ENCODE data around the gene AQP3.
A peak's percentile ranks its signal among the peaks of the same experiment; 100 is the strongest.

DNA sequence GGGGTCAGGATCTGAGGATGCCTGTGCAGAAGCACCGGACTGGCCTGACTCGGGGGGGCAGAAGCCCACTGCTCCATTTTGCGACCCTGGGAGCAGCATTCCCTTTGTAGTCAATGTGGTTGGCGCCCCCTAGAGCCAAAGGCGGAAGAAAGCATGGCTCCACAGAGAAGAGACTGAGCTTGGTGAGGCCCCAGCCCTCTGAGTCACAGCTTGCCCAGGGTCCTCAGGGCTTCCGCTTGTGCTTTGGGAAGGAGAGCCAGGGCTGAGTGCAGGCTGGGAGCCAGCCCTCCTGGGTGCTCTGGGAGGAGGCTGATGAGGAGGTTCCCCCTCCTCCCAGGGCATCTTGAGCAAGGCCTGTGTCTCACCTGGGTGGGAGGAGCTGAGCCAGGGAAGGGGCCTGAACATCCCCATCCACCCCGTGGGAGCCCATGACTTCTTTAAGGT is 5.5 kb upstream of the AQP3 start:
- TF ChIP-seq, protein P1, sequence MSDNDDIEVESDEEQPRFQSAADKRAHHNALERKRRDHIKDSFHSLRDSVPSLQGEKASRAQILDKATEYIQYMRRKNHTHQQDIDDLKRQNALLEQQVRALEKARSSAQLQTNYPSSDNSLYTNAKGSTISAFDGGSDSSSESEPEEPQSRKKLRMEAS (IDR thresholded peaks at IDR 0.05), result no peak; the same call in 1 of the 2 replicates
- TF ChIP-seq, protein P2, sequence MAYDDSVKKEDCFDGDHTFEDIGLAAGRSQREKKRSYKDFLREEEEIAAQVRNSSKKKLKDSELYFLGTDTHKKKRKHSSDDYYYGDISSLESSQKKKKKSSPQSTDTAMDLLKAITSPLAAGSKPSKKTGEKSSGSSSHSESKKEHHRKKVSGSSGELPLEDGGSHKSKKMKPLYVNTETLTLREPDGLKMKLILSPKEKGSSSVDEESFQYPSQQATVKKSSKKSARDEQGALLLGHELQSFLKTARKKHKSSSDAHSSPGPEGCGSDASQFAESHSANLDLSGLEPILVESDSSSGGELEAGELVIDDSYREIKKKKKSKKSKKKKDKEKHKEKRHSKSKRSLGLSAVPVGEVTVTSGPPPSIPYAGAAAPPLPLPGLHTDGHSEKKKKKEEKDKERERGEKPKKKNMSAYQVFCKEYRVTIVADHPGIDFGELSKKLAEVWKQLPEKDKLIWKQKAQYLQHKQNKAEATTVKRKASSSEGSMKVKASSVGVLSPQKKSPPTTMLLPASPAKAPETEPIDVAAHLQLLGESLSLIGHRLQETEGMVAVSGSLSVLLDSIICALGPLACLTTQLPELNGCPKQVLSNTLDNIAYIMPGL (CRISPR knock-in tag; IDR thresholded peaks at IDR 0.05; ENCODE audit: borderline replicate concordance), result no peak
- TF ChIP-seq, protein P3, sequence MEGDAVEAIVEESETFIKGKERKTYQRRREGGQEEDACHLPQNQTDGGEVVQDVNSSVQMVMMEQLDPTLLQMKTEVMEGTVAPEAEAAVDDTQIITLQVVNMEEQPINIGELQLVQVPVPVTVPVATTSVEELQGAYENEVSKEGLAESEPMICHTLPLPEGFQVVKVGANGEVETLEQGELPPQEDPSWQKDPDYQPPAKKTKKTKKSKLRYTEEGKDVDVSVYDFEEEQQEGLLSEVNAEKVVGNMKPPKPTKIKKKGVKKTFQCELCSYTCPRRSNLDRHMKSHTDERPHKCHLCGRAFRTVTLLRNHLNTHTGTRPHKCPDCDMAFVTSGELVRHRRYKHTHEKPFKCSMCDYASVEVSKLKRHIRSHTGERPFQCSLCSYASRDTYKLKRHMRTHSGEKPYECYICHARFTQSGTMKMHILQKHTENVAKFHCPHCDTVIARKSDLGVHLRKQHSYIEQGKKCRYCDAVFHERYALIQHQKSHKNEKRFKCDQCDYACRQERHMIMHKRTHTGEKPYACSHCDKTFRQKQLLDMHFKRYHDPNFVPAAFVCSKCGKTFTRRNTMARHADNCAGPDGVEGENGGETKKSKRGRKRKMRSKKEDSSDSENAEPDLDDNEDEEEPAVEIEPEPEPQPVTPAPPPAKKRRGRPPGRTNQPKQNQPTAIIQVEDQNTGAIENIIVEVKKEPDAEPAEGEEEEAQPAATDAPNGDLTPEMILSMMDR (IDR thresholded peaks at IDR 0.05), result peak; percentile 87
- TF ChIP-seq SMC3 (IDR thresholded peaks at IDR 0.05) (peak; percentile 80), FOSL2 (IDR thresholded peaks at IDR 0.05) (no peak), FOSL2 (CRISPR knock-in tag; IDR thresholded peaks at IDR 0.05) (peak; percentile 68), JUNB (IDR thresholded peaks at IDR 0.05) (no peak), POLR2A (IDR thresholded peaks at IDR 0.05; ENCODE audit: low read length) (no peak), ZFP36 (IDR thresholded peaks at IDR 0.05; ENCODE audit: borderline replicate concordance, partially characterized antibody) (no peak), BHLHE40 (IDR thresholded peaks at IDR 0.05; ENCODE audit: low read depth, low read length) (no peak), NR3C1 (IDR thresholded peaks at IDR 0.05) (no peak)

Data from A549 (cell line).